Stimulated activated CD4-positive, alpha-beta T cell treated with anti-CD3 and anti-CD28 coated beads, Interleukin-2, amount 100 ng/mL, for 4 hours (primary cell): Measurements from ENCODE around the gene MRPS23.
"Not testable (repeated sequence)": the region's sequence is repeated elsewhere in the genome, so short reads cannot be mapped to it uniquely, and the experiment has no call there.

Source experiments
- DNase-seq: peaks from one replicate; pipeline ENCODE4 v3.0.0-alpha.2; 2020; ENCODE audit warnings: low read depth

Gene MRPS23

GRCh38 chr17:57862694-57863667 lies 13.1 kb upstream of the MRPS23 start:
- DNase-seq, result no peak

- no peak for DNase-seq
Observed at GRCh38 chr17:57861790-57862693, 12.2 kb upstream of the MRPS23 start.

- DNase-seq, result no peak
Observed at GRCh38 chr17:57861000-57861789, 11.4 kb upstream of the MRPS23 start.

- no peak for DNase-seq
Observed at GRCh38 chr17:57860414-57860999, 10.7 kb upstream of the MRPS23 start.

GRCh38 chr17:57859601-57860413 lies 10.0 kb upstream of the MRPS23 start:
- no peak for DNase-seq

GRCh38 chr17:57858838-57859237 lies 9.0 kb upstream of the MRPS23 start:
- DNase-seq, result no peak

GRCh38 chr17:57856792-57857620 lies 7.2 kb upstream of the MRPS23 start:
- no peak for DNase-seq

GRCh38 chr17:57855391-57856035 lies 5.7 kb upstream of the MRPS23 start:
- no peak for DNase-seq

GRCh38 chr17:57853695-57854094 lies 3.9 kb upstream of the MRPS23 start:
- no peak for DNase-seq

GRCh38 chr17:57852955-57853328 lies 3.1 kb upstream of the MRPS23 start:
- no peak for DNase-seq

GRCh38 chr17:57852092-57852954 lies 2.5 kb upstream of the MRPS23 start:
- no peak for DNase-seq

GRCh38 chr17:57849163-57849873 lies 526 bp downstream of the MRPS23 start:
- DNase-seq, result no peak

- DNase-seq, result not testable (repeated sequence)
Observed at GRCh38 chr17:57846056-57846945, 3.5 kb downstream of the MRPS23 start.

- no peak for DNase-seq
Observed at GRCh38 chr17:57842280-57842679, 7.6 kb downstream of the MRPS23 start.

- DNase-seq, result no peak
Observed at GRCh38 chr17:57839571-57839923, 10.3 kb downstream of the MRPS23 start.

GRCh38 chr17:57838857-57839570 lies 10.8 kb downstream of the MRPS23 start:
- no peak for DNase-seq
